ENCODE measurements around the gene ZCCHC7.

GRCh38 chr9:37405350-37405749, 285.0 kb downstream of the ZCCHC7 start:
- TF ChIP-seq POLR2A (IDR thresholded peaks at IDR 0.05) (no peak), POLR2AphosphoS5 (IDR thresholded peaks at IDR 0.05) (no peak), CTCF (IDR thresholded peaks at IDR 0.05) (no peak)
